ENCODE measurements around the gene ARRB1. TPM values are rescaled to one million over a fixed set of nuclear protein-coding genes. Genes with fewer than 3 reads are reported as not detected.
A peak's percentile ranks its signal among the peaks of the same experiment; 100 is the strongest.

ARRB1 gene
- total RNA-seq, 2 donors from 2014 or later = 41.7 to 128 TPM

- no peak overlapping the region for H3K4me3 Mint-ChIP-seq
- H3K9me3 Mint-ChIP-seq = no peaks in the 10 kb centered on the region
- DNase-seq = no peak
- no peak for TF ChIP-seq CTCF (conservative IDR thresholded peaks at IDR 0.05)
- H3K27me3 Mint-ChIP-seq (ENCODE audit: insufficient read depth) = no peaks in the 10 kb centered on the region
- peak overlapping the region; percentile 86 for H3K27ac Mint-ChIP-seq
- Histone ChIP-seq H3K9ac (ENCODE audit: extremely low read depth, low read length, poor library complexity, severe bottlenecking) (no peak overlapping the region), H3K4me1 (ENCODE audit: control insufficient read depth, insufficient read depth, low read length) (peaks cover 31% of the 10 kb centered on the region), H3K4me3 (ENCODE audit: low read length) (no peak overlapping the region), H3K36me3 (ENCODE audit: control insufficient read depth, insufficient read depth, low read length) (peaks cover 50% of the 10 kb centered on the region), H3K27me3 (ENCODE audit: control insufficient read depth, insufficient read depth, low read length, poor library complexity, severe bottlenecking) (no peaks in the 10 kb centered on the region), H3K9me3 (ENCODE audit: control insufficient read depth, low read length) (no peaks in the 10 kb centered on the region), H3K27ac (ENCODE audit: low read depth, low read length) (no peak overlapping the region)
- peaks cover 38% of the 10 kb centered on the region for H3K36me3 Mint-ChIP-seq (ENCODE audit: low read depth)
- peaks cover 82% of the 10 kb centered on the region for H3K4me1 Mint-ChIP-seq
- WGBS, 2 experiments (ENCODE audit: insufficient coverage in 1 of 2, insufficient read length in 1 of 2) = 93 to 95% methylated on average over 8 of the region's 8 CpGs
Observed at GRCh38 chr11:75338516-75339208, 12.8 kb downstream of the ARRB1 start.

GRCh38 chr11:75337195-75337654 is 14.2 kb downstream of the ARRB1 start:
- peaks cover 29% of the 10 kb centered on the region for H3K36me3 Mint-ChIP-seq (ENCODE audit: low read depth)
- Histone ChIP-seq H3K9me3 (ENCODE audit: control insufficient read depth, low read length) (no peaks in the 10 kb centered on the region), H3K27me3 (ENCODE audit: control insufficient read depth, insufficient read depth, low read length, poor library complexity, severe bottlenecking) (no peaks in the 10 kb centered on the region), H3K27ac (ENCODE audit: low read depth, low read length) (no peak overlapping the region), H3K4me1 (ENCODE audit: control insufficient read depth, insufficient read depth, low read length) (peaks cover 24% of the 10 kb centered on the region), H3K9ac (ENCODE audit: extremely low read depth, low read length, poor library complexity, severe bottlenecking) (no peak overlapping the region), H3K4me3 (ENCODE audit: low read length) (no peak overlapping the region), H3K36me3 (ENCODE audit: control insufficient read depth, insufficient read depth, low read length) (peaks cover 47% of the 10 kb centered on the region)
- DNase-seq = peak; percentile 59
- H3K4me3 Mint-ChIP-seq = no peak overlapping the region
- H3K27me3 Mint-ChIP-seq (ENCODE audit: insufficient read depth) = no peaks in the 10 kb centered on the region
- no peaks in the 10 kb centered on the region for H3K9me3 Mint-ChIP-seq
- no peak for TF ChIP-seq CTCF (conservative IDR thresholded peaks at IDR 0.05)
- 84 to 94% methylated on average over 2 to 6 of the region's 6 CpGs for WGBS, 2 experiments (ENCODE audit: insufficient coverage in 1 of 2, insufficient read length in 1 of 2)
- H3K4me1 Mint-ChIP-seq = peaks cover 77% of the 10 kb centered on the region
- peak overlapping the region; percentile 75 for H3K27ac Mint-ChIP-seq

GRCh38 chr11:75334976-75335375 is 16.5 kb downstream of the ARRB1 start:
- H3K27ac ChIP-seq (ENCODE audit: low read depth, low read length) = no peak overlapping the region
- no peaks in the 10 kb centered on the region for H3K27me3 ChIP-seq (ENCODE audit: control insufficient read depth, insufficient read depth, low read length, poor library complexity, severe bottlenecking)
- H3K9me3 ChIP-seq (ENCODE audit: control insufficient read depth, low read length) = no peaks in the 10 kb centered on the region
- peaks cover 46% of the 10 kb centered on the region for H3K36me3 ChIP-seq (ENCODE audit: control insufficient read depth, insufficient read depth, low read length)
- H3K9ac ChIP-seq (ENCODE audit: extremely low read depth, low read length, poor library complexity, severe bottlenecking) = no peak overlapping the region
- H3K4me1 ChIP-seq (ENCODE audit: control insufficient read depth, insufficient read depth, low read length) = peaks cover 16% of the 10 kb centered on the region
- H3K4me3 Mint-ChIP-seq = no peak overlapping the region
- TF ChIP-seq CTCF (conservative IDR thresholded peaks at IDR 0.05) = no peak
- peak; percentile 83 for DNase-seq
- H3K27me3 Mint-ChIP-seq (ENCODE audit: insufficient read depth) = no peaks in the 10 kb centered on the region
- peaks cover 2% of the 10 kb centered on the region for H3K9me3 Mint-ChIP-seq
- H3K36me3 Mint-ChIP-seq (ENCODE audit: low read depth) = peaks cover 26% of the 10 kb centered on the region
- no peak overlapping the region for H3K4me3 ChIP-seq (ENCODE audit: low read length)
- peak overlapping the region; percentile 91 for H3K27ac Mint-ChIP-seq
- peaks cover 77% of the 10 kb centered on the region for H3K4me1 Mint-ChIP-seq
- WGBS, 2 experiments (ENCODE audit: insufficient coverage in 1 of 2, insufficient read length in 1 of 2) = 64% methylated on average over 11 of the region's 11 CpGs; no CpG with 5 or more reads in 1 of the 2 experiments

Measured in endodermal cell (in vitro differentiated cells).